Measurements from ENCODE around the gene ERCC2. TPM values are rescaled to one million over a fixed set of nuclear protein-coding genes. Genes with fewer than 3 reads are reported as not detected.

ERCC2 gene
- total and polyA plus RNA-seq, 2 of the 4 experiments (the other 2 are of a cell fraction) = 30.6 to 66.5 TPM

GRCh38 chr19:45305007-45305406 is 65.4 kb downstream of the ERCC2 start:
- in situ Hi-C loops (cut with MboI; ENCODE audit: low sequenced_read_pairs) (no loop called here), dilution Hi-C loops (cut with HindIII; ENCODE audit: low sequenced_read_pairs, unreplicated experiment) (no loop called here), intact Hi-C loops (cut with micrococcal nuclease) (no loop called here)
- peaks cover 14% of the 10 kb centered on the region; the same call in 1 of the 2 replicates for H3K36me3 ChIP-seq (ENCODE audit: control insufficient read depth, insufficient read depth, low read length)
- WGBS, 2 experiments (ENCODE audit: extremely low coverage in 2 of 2, insufficient read length in 1 of 2) = 92% methylated on average over 2 of the region's 4 CpGs; no CpG with 5 or more reads in 1 of the 2 experiments
- H3K9ac ChIP-seq (ENCODE audit: low read depth, low read length) = no peak overlapping the region
- H2BK120ac ChIP-seq (ENCODE audit: low read depth, low read length) = no peak overlapping the region
- no peak overlapping the region for H3K18ac ChIP-seq (ENCODE audit: low read depth, low read length)
- no peak overlapping the region for H4K91ac ChIP-seq (ENCODE audit: insufficient read depth, low read depth, low read length)
- H2AK5ac ChIP-seq (ENCODE audit: low read depth, low read length) = no peak overlapping the region
- H4K5ac ChIP-seq (ENCODE audit: low read depth, low read length) = no peak overlapping the region
- H3K4me2 ChIP-seq (ENCODE audit: low read depth, low read length) = no peak overlapping the region
- ATAC-seq (ENCODE audit: low read depth) (peak; percentile 18; the same call in 1 of the 2 replicates), DNase-seq (no peak)
- no peak overlapping the region for H3K27ac ChIP-seq (ENCODE audit: insufficient read depth, low read length)
- 0 out of 2 replicates have a peak, but pooled peaks cover 2% of the 10 kb centered on the region for H3K9me3 ChIP-seq (ENCODE audit: control insufficient read depth, insufficient read depth, low read length)
- H4K8ac ChIP-seq (ENCODE audit: low read depth in 2 of 2, low read length in 2 of 2) = no peak overlapping the region
- H2BK5ac ChIP-seq (ENCODE audit: low read depth, low read length, poor library complexity, severe bottlenecking) = no peak overlapping the region
- H2AFZ ChIP-seq (replicated peaks; ENCODE audit: low read length, poor library complexity) = no peak overlapping the region
- H4K20me1 ChIP-seq (ENCODE audit: insufficient read depth, low read length) = no peaks in the 10 kb centered on the region
- no peaks in the 10 kb centered on the region for H3K79me1 ChIP-seq (ENCODE audit: low read depth in 1 of 2, low read length in 2 of 2)
- ChIA-PET POLR2A (ENCODE audit: unreplicated experiment) (interaction anchor here (0.5 kb wide), 1 partner anchor 893 kb away, joined by 10 read pairs; no protein-coding TSS in a partner anchor), CTCF (no interaction called here)
- no peak overlapping the region for H3K23ac ChIP-seq (ENCODE audit: low read depth, low read length)
- no peak overlapping the region for H3K4me3 ChIP-seq (ENCODE audit: insufficient read depth, low read depth, low read length)
- no peak overlapping the region for H3K4ac ChIP-seq (ENCODE audit: low read depth, low read length)
- H2BK15ac ChIP-seq (ENCODE audit: low read depth, low read length) = no peak overlapping the region
- no peaks in the 10 kb centered on the region for H3K4me1 ChIP-seq (ENCODE audit: control insufficient read depth, insufficient read depth, low read length)
- no peak overlapping the region for H2BK20ac ChIP-seq (ENCODE audit: low read depth, low read length)
- H3K56ac ChIP-seq (ENCODE audit: extremely low read depth, insufficient read depth, low read length) = no peak overlapping the region
- no peak overlapping the region for H3K14ac ChIP-seq (replicated peaks; ENCODE audit: low read depth, low read length)
- BruUV-seq (replicated peaks) = no TSS peak
- peaks cover 5% of the 10 kb centered on the region; the same call in 1 of the 2 replicates for H3K9me1 ChIP-seq (ENCODE audit: insufficient read depth, low read length)
- H2AK9ac ChIP-seq (replicated peaks; ENCODE audit: low read depth, low read length, poor library complexity) = no peak overlapping the region
- TF ChIP-seq RAD21 (IDR thresholded peaks at IDR 0.05; ENCODE audit: low read length) = no peak
- no peak for TF ChIP-seq RFX5 (IDR thresholded peaks at IDR 0.05; ENCODE audit: low read depth, low read length)
- no peak for TF ChIP-seq NFE2L2 (IDR thresholded peaks at IDR 0.05; ENCODE audit: low read depth, low read length)
- H3K27me3 ChIP-seq (ENCODE audit: control insufficient read depth, insufficient read depth, low read length) = no peaks in the 10 kb centered on the region

Data from IMR-90 (cell line).